GM21717 (cell line): ENCODE measurements around the gene ZFAND3.
"Not testable (repeated sequence)": the region's sequence is repeated elsewhere in the genome, so short reads cannot be mapped to it uniquely, and the experiment has no call there.

Experiments
- ATAC-seq: cut with Tn5 transposase; IDR thresholded peaks from one replicate; pipeline ENCODE4 v1.9.1; 2021; ENCODE audit warnings: mild to moderate bottlenecking, moderate library complexity; ENCODE audit not compliant: unreplicated experiment

ZFAND3 gene

GRCh38 chr6:38114976-38115625, 295.6 kb downstream of the ZFAND3 start:
- ATAC-seq: no peak

DNA sequence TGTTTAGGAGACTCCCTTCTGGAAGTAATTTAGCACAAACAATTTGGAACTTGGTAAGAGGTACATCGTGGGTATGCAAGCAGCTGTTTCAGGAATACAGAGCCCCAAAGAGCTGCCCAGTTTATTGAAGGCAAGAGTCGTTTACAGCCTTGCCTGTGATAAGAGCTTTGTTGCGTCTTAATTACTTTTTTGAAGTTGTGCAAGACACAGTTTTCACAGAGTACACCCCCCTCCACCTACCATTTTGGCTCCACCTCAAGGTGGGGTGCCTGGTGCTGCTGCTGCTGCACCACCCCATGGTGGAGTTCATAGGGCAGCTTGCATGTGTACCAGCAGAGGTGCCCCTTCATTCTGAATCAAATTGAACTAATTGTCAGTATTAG, 296.1 kb downstream of the ZFAND3 start:
- ATAC-seq: no peak

DNA sequence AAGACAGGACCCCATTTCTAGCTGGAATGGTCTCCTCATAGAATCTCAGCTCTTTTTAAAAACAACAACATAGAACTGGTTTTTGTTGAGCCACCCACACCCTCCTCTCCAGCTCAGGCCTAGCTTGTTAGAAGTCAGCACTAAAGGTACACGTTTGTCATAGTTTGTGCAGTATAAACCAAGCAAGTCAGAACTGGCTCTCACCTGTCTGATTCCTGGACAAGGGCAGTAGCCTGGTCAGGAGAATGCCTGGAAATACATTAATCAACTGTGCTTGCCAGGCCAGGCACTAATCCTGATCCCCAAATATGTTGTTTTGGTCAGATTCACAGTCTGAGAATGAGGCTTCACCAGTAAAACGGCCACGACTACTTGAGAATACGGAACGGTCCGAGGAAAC, 296.7 kb downstream of the ZFAND3 start:
- ATAC-seq: no peak

GRCh38 chr6:38117281-38117680, 297.8 kb downstream of the ZFAND3 start:
- ATAC-seq: no peak

GRCh38 chr6:38118791-38119365, 299.4 kb downstream of the ZFAND3 start:
- no peak for ATAC-seq

GRCh38 chr6:38119516-38119915, 300.0 kb downstream of the ZFAND3 start:
- ATAC-seq: no peak

- not testable (repeated sequence) for ATAC-seq
These were observed 304.8 kb downstream of the ZFAND3 start for GRCh38 chr6:38124224-38124926.

DNA sequence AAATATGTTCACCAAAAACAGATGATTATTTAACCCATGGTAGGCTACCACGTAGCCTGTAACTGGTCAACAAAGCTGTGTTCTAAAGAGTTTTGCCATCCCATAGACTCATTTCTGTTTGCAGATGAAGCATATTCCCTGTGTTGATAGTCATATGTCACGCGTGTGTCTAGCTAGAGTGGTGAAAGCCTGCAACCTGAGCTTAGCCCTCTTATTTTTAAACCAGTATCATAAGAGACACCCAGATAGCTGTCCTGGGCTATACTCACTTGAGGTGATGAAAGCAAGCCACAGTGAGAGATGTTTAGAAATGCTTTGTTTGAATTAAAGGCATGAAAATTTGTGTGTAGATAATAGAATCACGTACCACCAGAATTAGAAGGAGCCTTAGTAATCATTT, 307.8 kb downstream of the ZFAND3 start:
- no peak for ATAC-seq

GRCh38 chr6:38131527-38131965, 312.0 kb downstream of the ZFAND3 start:
- no peak for ATAC-seq

DNA sequence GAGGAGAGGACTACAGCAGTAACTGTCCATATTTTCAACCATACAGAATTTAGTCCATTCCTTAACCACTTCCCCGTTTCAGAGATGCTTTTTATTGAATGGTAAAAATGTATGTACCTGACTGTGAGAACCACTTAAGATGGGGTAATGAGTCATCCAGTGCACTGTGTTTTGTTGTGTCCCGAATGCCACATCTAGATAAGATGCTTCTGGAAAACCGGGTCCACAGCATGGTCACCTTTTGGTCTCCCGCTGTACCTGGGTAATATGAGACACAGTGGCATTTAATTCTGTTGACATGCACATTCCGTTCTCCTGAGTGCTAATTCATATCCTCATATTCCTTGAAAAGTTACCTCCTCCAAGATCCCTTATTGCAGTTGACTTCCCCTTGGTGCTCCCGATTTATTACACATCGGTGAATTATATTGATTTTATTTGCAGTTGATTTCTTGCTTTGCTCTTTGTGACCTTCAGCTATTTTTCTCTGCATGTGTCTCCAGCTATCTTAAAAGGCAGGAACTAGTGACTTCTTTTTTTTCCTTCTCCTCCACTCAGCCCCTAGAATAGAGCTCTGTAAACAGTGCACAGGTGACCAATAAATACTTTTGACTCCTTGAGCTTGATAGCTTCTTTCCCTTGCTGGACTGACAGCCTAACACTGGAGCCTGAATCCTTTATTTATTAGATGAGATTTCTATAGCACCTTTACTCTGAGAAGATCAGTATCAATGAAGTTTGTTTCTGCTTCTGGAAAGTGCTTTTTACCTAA, 314.6 kb downstream of the ZFAND3 start:
- ATAC-seq: no peak

DNA sequence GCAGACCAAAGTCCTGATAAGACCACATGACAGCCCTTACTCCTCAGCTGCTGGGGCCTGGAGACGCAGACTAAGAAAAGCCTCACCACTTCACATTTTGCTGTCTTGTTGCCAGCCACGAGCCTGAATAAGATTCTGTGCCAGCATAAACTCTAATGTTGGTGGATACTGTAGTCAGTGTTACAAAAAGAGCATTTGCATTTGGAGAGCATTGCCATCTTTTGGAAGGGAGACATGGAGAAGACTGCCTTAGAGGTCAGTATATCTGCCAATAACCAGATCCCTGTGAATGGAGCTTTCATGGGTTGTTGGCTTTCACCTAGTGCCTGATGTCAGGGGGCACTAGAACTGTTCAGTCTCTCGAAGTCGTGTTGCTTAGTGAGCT, 315.2 kb downstream of the ZFAND3 start:
- no peak for ATAC-seq

DNA sequence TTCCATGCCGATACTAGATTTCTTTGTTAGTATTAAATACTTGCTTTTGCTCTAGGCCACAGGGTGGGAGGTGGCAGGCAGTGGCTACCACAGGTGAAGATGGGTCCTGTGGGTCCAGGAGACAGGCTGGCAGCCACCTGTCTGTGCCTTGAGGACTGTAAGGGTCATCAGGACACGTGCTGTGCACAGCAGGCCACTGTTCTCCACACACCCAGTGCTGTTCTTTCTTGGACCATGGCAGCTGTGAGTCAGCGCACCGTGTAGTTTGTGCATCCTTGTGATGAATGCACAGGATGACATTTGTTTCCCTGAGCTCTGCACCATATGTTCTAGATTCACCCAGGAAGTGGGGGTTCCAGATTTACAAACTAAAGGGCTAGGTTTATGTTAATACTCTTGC, 317.0 kb downstream of the ZFAND3 start:
- no peak for ATAC-seq

GRCh38 chr6:38137608-38138265, 318.2 kb downstream of the ZFAND3 start:
- ATAC-seq: no peak

- no peak for ATAC-seq
These were observed 318.8 kb downstream of the ZFAND3 start for GRCh38 chr6:38138374-38138773.

- ATAC-seq: no peak
These were observed 321.6 kb downstream of the ZFAND3 start for GRCh38 chr6:38141085-38141484.

GRCh38 chr6:38141716-38142115, 322.2 kb downstream of the ZFAND3 start:
- ATAC-seq: no peak

- ATAC-seq: no peak
These were observed 322.8 kb downstream of the ZFAND3 start for GRCh38 chr6:38142178-38142902.

DNA sequence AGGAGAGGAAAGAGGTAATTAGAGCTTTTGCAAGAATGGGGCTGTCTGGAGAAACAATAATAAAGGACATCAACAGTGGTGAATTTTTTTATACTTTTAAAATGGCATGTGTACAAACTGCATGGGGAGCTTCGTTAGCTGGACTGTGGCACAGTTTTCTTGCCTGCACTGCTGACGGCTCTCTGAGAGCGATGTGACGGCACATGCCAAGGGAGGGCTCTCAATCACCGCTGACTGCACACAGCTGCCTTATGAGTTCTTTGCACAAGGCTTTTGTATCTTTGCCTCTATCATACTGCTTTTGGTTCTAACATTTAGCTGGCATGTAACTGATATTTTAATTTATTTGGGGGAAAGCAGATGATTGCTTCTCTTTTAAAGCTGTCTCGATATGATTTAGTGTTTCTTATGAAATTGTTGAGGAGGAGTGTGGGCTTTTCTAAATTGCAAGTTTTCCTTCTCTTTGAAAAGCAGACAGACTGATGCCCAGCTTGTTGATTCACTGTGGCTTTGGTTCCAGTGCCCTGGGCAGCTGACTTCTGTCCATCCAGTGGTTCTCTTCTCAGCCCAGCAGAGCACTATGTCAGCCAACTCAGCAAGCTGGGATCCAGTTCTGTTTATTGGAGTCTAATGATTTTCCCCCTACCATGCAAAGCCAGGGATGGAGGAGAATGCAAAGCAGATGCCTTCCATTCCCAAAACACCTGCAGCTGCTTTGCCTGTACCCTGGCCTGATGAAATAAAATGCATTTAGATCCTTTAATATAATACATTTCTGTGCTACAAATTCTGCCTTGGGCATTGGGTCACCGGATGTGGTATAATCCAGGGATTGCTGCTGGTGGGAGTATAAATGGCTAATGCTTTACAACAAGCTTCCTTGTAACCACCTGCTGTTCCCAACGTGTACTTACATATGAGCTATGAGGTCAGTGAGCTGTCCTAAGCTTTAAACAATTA, 323.9 kb downstream of the ZFAND3 start:
- no peak for ATAC-seq

- no peak for ATAC-seq
These were observed 324.9 kb downstream of the ZFAND3 start for GRCh38 chr6:38144365-38144945.
